B cell (primary cell): Measurements from ENCODE around the gene EP400.

Experiments used
- EZH2 ChIP-seq: IDR thresholded peaks from 2 replicates; pipeline ENCODE4 v1.6.1; 2012; ENCODE audit warnings: borderline replicate concordance, low read depth, mild to moderate bottlenecking, moderate library complexity, low read length; ENCODE audit not compliant: insufficient read depth, poor library complexity, severe bottlenecking
- TF ChIP-seq, protein P1 (sequence below): fragments of 200-600 bp; IDR thresholded peaks from one replicate; pipeline ENCODE4 v1.8.0; 2022; ENCODE audit warnings: antibody characterized with exemption, mild to moderate bottlenecking

DNA sequence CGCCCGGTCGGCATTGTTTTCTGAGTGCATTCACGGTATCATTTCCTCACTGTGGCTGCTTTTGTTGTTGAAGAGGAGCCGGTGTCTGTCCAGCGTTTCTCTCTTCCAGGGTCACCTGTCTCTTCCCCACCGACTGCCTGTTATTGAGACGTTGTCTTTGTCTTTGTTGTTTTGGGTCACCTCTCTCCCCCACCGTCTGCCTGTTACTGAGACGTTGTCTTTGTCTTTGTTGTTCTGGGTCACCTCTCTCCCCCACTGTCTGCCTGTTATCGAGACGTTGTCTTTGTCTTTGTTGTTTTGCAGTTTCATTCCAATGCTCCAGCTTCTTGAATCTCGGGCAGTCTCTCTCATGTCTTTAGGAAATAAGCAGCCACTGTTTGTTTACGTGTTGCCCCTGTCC lies 124.5 kb downstream of the EP400 start:
- TF ChIP-seq EZH2: no peak
- TF ChIP-seq, protein P1, sequence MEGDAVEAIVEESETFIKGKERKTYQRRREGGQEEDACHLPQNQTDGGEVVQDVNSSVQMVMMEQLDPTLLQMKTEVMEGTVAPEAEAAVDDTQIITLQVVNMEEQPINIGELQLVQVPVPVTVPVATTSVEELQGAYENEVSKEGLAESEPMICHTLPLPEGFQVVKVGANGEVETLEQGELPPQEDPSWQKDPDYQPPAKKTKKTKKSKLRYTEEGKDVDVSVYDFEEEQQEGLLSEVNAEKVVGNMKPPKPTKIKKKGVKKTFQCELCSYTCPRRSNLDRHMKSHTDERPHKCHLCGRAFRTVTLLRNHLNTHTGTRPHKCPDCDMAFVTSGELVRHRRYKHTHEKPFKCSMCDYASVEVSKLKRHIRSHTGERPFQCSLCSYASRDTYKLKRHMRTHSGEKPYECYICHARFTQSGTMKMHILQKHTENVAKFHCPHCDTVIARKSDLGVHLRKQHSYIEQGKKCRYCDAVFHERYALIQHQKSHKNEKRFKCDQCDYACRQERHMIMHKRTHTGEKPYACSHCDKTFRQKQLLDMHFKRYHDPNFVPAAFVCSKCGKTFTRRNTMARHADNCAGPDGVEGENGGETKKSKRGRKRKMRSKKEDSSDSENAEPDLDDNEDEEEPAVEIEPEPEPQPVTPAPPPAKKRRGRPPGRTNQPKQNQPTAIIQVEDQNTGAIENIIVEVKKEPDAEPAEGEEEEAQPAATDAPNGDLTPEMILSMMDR: no peak
